ENCODE measurements around the gene CLCNKA.

CLCNKA gene

GRCh38 chr1:16082283-16083038 lies 60.6 kb downstream of the CLCNKA start:
- peak; percentile 48 to 76 for DNase-seq

GRCh38 chr1:16083486-16083885 lies 61.6 kb downstream of the CLCNKA start:
- DNase-seq, result no peak

Data from NCI-H446 (cell line).